Dedifferentiated amniotic fluid mesenchymal stem cell (primary cell): ENCODE measurements around the gene TBX18.

Experiments used
- DNase-seq: peaks from one replicate; pipeline ENCODE4 v3.0.0-alpha.2; 2016; ENCODE audit errors: extremely low spot score

TBX18 gene

GRCh38 chr6:84764332-84765049, at the start of gene TBX18:
Gene TBX18, minus strand, starts transcription at chr6:84764598. Its CDS starts 417 bp downstream, at chr6:84764181.
- peak; percentile 97 for DNase-seq

DNA sequence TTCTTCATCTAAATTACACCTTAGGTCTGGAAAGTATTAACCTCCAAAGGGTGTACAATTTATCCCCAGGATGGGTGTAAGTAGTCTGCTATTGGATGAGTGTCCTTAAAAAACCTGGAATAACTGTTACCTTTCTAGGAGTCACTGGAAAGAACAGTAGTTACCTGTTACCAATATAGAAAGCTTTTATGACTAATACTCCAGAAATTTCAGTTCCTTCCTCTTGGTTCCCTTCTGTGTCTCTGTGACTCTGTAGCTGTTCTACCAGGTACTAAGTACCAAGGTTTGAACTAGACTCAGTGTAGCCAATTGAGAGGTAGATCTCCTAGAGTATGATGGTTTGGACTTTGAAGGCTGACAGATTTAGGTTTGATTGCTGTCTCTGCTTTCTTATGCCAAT, 47.0 kb upstream of the TBX18 start:
- no peak for DNase-seq

DNA sequence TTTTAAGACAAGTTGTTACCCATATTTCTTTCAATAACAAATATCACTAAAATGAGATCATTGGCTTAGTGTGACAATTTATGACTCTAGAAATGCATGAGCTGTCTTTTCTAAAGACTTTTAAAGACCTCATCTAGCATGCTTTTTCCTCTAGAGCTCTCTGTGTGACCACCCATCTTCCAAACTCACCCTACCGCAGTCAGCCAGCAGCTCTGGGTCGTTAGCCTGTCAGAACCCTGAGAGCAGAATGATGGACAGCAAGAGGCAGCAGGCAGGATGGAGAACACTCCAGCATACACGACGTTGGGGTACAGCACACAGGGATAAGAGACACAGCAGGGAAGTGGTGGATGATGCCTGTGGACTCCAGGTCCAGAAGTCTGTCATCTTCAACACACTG, 45.1 kb upstream of the TBX18 start:
- no peak for DNase-seq

- DNase-seq = no peak
Measured at GRCh38 chr6:84808491-84809061, 44.2 kb upstream of the TBX18 start.

- DNase-seq = no peak
Measured at GRCh38 chr6:84805145-84805544, 40.7 kb upstream of the TBX18 start.

DNA sequence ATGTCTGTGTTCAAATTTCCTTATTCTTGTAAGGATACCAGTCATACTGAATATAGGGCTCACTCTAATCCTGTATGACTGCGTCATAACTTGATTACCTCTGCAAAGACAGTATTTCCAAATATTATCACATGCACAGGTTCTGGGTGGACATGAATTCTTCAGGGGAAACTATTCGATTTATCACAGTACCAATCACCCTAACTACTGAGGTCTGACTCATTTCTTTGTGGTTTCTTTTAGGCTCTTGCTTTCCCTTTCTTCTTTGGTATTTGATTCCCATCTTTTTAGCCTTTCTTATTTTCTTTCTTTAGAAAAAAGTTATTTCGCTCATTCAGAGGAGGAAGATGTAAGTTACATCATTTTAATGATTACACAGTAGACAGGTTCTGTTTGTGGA, 40.3 kb upstream of the TBX18 start:
- DNase-seq = no peak

GRCh38 chr6:84801250-84801649, 36.9 kb upstream of the TBX18 start:
- no peak for DNase-seq

- no peak for DNase-seq
Measured at GRCh38 chr6:84798257-84798656, 33.9 kb upstream of the TBX18 start.

- no peak for DNase-seq
Measured at GRCh38 chr6:84796343-84796742, 31.9 kb upstream of the TBX18 start.

GRCh38 chr6:84791927-84792326, 27.5 kb upstream of the TBX18 start:
- DNase-seq = no peak

DNA sequence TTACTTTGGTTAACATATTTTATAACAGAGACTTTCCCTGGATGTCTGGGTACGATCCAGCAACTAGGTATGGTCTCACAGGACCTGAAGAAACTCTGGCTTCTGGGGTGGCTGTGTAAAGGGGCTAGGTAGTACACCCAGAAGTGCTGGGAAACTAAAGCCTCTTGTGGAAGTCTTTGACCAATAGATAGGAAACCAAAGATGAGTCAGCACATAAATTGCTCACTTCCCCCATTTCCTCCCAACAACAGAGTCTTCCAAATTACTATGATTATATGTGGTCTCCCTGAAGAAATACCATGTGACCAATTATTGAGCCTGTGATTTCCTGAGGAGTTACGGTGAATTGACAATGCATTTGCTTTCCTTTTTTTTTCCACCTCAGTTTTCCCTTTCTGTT, 26.8 kb upstream of the TBX18 start:
- DNase-seq = no peak

DNA sequence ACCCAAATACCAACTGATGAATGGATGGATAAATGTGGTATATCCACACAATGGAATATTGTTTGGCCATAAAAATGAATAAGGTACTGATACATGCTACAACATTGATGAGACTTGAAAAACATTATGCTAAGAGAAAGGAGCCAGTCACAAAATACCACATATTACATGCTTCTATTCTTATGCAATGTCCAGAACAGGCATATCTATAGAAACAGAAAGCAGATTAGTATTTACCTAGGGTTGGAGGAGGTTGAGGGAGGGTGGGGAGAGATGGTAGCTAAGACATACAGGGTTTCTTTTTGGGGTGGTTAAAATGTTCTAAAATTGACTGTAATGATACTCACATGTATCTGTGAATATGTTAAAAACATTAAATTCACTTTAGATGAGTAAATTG, 24.8 kb upstream of the TBX18 start:
- no peak for DNase-seq

DNA sequence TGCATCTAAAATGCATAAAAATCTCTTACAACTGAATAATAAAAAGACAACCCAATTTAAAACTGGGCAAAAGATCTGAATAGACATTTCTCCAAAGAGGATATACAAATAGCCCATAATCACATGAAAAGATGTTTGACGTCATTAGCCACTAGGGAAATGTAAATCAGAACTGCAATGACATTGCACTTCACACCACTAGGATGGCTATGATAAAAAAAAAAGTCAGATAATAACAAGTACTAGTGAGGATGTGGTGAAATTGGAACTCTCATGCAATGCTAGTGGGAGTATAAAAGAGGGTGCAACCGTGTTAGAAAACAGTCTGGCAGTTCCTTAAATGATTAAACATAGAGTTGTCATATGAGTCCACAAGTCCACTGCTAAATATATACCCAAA, 24.3 kb upstream of the TBX18 start:
- no peak for DNase-seq

GRCh38 chr6:84785671-84786070, 21.3 kb upstream of the TBX18 start:
- DNase-seq = no peak

GRCh38 chr6:84779917-84780316, 15.5 kb upstream of the TBX18 start:
- DNase-seq = no peak

GRCh38 chr6:84779380-84779779, 15.0 kb upstream of the TBX18 start:
- no peak for DNase-seq

DNA sequence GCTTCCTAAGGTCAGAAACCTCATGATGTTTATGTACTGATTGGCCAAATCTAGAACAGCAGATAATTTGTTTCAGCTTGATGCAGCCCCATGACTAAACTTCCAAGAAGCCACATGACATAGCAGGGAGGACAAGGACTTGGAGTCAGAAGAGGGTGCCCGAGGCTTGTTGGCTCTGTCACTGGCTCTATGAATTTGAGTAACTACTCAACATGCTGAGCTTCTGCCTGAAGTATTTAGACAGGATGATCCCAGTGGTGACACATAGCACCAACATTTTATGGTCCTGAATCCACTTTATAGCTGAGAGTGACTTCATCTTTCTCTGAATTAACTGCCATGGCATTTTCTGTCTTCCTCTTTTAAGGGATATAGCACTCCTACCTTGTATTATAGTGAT, 13.5 kb upstream of the TBX18 start:
- DNase-seq = no peak

- DNase-seq = no peak
Measured at GRCh38 chr6:84776392-84776791, 12.0 kb upstream of the TBX18 start.

DNA sequence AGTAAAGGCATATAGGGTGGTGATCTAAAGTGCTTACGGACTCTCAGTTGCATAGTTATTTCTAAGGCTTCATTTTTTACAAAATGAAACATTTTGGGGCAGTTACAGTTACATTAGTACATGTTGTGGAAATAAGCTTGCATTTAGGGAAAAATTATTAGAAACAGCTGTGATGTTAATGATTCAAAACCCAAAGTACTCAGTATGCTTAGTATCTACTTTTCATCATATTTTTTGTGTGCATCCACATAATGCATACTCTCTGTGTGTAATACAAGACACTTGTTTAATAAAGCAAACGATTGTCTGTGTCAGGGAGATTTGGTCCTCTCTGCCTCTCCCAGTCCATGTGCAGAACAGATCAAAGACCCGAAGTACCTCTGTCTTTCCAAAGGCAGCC, 11.4 kb upstream of the TBX18 start:
- DNase-seq = no peak

- no peak for DNase-seq
Measured at GRCh38 chr6:84774985-84775284, 10.5 kb upstream of the TBX18 start.

DNA sequence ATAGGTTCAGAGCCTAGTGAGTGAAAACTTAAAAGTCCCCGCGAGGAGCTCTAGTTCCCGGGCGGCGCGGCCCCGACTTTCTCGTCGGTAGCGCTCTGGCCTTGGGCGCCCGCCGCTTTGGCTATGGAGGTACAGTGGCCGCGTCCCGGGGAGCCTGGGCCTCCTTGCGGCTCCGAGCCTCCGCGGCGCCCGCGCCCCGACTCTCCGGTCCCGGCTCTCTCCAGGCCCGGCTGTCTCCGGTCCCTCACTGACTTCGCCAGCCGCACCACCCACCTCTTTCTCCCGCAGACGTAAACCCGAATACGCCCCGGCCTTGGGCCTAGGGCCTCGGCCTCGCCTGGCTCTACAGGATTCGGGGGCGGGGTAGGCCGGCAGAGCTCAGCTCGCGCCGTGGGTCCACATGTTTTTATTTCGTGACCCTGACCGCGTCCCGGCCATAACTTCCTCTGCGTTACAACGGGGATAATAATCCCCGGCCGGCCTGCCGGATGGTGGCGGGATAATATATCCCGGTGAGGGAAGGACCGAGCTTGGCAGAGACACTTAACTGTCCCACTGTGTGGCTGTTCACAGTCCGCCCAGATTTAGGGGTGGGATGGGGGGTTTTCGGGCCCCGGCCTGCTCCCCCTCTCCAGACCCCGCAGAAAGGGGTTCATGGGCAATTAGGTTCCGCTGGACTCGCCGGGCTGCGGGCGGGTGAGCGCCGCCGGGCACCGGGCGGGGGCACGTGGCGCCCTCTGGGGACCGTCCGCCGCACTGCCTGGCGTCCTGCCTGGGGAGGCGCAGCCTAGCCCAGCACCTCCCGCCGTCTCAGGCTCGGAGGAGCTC, 10.0 kb upstream of the TBX18 start:
- DNase-seq = no peak

GRCh38 chr6:84773431-84774156, 9.2 kb upstream of the TBX18 start:
- DNase-seq = no peak

- no peak for DNase-seq
Measured at GRCh38 chr6:84773133-84773430, 8.7 kb upstream of the TBX18 start.
